GM18499 (cell line): ENCODE measurements around the gene VPS13A.
A peak's percentile ranks its signal among the peaks of the same experiment; 100 is the strongest.

Source experiments
- ATAC-seq: cut with Tn5 transposase; IDR thresholded peaks from one replicate; pipeline ENCODE4 v1.9.1; 2021; ENCODE audit warnings: moderate number of reproducible peaks; ENCODE audit not compliant: insufficient read depth, unreplicated experiment

Gene VPS13A

GRCh38 chr9:77453825-77454647 lies 276.7 kb downstream of the VPS13A start:
- no peak for ATAC-seq

DNA sequence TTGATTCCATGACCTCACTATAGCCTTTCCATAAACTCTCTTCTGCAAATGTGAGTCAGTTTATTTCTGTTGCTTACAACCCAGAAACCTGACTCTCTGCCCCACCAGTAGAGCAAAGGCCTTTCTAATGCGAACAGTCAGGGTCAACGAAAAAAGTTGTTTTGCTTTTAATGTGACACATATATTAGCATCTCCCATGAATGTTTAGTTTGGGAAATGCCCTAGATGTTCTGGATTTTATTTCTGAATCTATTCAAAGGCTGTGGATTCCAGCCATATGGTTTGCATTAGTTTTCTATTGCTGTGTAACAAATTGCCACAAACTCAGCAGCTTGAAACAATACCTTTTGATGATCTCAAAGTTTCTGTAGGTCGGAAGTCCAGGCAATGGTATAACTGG lies 277.3 kb downstream of the VPS13A start:
- ATAC-seq: no peak

- ATAC-seq: no peak
These were observed 278.1 kb downstream of the VPS13A start for GRCh38 chr9:77455312-77455927.

DNA sequence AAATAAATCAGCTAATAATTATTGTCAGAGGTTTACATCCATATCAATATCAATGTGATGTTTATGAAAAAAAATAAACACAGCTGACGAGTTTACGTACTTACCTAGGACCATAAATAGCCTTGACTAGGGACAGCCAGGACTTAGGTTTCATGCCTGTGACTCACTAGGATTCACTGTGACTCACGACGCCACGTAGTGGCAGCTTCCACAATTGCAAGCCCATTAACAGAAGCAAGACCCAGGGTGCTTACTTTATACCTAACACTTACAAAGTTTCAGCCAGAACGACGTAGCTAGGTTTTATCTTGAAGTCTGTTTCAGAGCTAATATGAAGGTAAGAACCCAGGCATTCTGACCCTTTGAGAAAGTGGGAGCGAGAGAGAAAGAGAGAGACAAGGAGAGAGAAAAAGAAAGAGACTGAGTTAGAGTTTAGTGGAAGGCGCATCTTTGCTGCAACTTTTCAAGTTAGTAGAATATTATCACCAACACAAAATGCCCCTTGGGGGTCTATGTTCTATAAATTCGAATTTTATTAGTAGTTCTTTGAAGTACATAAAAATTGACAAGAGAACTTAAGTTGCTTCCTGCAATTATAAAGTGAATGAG lies 279.6 kb downstream of the VPS13A start:
- ATAC-seq: peak; percentile 85

DNA sequence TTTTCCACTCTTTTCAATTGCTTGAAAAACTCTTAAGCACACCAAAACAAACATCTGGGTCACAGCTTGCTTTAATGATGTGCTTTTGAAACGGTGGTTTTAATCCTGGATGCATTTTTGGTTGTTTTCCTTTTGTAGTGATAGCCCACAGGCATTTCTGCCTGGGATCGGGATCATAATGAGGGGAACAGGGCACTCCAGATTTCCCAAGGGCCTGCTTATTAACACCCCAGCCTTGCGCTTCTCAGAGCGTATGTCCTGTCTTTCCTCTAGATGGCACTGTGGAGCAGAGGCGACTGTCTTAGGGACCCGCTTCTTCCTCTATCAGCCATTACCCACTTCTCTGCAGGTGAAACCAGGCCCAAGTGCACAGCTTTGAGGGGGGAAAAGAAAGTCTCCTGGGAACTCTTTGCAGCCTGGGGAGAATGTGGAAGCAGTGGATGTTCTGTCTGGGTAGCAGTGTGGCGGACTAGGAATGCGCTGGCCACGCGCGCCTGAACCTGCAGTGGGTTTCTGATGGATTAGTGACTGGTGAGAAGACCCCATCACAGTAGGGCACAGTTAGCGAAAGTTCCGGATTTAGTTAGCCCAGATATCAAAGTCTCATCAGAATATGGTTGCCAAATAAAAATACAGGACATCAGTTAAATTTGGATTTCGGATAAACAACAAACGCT lies 280.7 kb downstream of the VPS13A start:
- peak; percentile 74 for ATAC-seq

DNA sequence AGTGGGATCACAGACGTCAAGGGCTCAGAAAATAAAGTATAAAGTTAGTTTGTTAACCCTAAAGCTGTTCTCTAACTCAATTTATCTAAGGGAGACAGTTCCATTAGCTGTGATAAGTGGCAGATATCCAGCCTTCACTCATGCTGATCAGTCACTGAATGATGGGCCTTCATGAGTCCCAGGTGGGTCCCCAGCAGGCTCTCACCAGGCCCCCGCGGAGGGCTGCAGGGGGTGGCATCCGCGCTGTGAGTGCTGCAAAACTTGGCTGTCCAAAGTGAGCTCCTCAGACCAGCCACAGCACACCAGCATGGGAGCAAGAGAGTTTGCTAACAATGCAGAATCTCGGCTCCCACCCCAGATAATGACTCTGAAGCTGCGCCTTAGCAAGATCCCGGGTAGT lies 283.6 kb downstream of the VPS13A start:
- no peak for ATAC-seq

GRCh38 chr9:77462066-77462465 lies 284.7 kb downstream of the VPS13A start:
- no peak for ATAC-seq

- ATAC-seq: no peak
These were observed 285.8 kb downstream of the VPS13A start for GRCh38 chr9:77463151-77463550.

- no peak for ATAC-seq
These were observed 287.3 kb downstream of the VPS13A start for GRCh38 chr9:77464661-77465060.

- ATAC-seq: no peak
These were observed 292.3 kb downstream of the VPS13A start for GRCh38 chr9:77469515-77470231.
